ENCODE measurements around the gene SLC25A21. TPM values are rescaled to one million over a fixed set of nuclear protein-coding genes. Genes with fewer than 3 reads are reported as not detected.

SLC25A21 gene
- total and polyA plus RNA-seq, 7 donors, result 0.13 to 1.5 (median 1.1) TPM; not detected in 2

GRCh38 chr14:36784541-36784940 is 387.9 kb downstream of the SLC25A21 start:
- TF ChIP-seq EP300 (IDR thresholded peaks at IDR 0.05) (no peak), POLR2A (IDR thresholded peaks at IDR 0.05) (no peak), POLR2AphosphoS5 (IDR thresholded peaks at IDR 0.05) (no peak)
- TF ChIP-seq, protein P1, sequence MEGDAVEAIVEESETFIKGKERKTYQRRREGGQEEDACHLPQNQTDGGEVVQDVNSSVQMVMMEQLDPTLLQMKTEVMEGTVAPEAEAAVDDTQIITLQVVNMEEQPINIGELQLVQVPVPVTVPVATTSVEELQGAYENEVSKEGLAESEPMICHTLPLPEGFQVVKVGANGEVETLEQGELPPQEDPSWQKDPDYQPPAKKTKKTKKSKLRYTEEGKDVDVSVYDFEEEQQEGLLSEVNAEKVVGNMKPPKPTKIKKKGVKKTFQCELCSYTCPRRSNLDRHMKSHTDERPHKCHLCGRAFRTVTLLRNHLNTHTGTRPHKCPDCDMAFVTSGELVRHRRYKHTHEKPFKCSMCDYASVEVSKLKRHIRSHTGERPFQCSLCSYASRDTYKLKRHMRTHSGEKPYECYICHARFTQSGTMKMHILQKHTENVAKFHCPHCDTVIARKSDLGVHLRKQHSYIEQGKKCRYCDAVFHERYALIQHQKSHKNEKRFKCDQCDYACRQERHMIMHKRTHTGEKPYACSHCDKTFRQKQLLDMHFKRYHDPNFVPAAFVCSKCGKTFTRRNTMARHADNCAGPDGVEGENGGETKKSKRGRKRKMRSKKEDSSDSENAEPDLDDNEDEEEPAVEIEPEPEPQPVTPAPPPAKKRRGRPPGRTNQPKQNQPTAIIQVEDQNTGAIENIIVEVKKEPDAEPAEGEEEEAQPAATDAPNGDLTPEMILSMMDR (IDR thresholded peaks at IDR 0.05), result no peak
- no peaks in the 10 kb centered on the region for H3K36me3 ChIP-seq
- no peaks in the 10 kb centered on the region for H3K27me3 ChIP-seq
- DNase-seq, result no peak
- intact Hi-C loops (cut with DNase I), result no loop called here
- no peak overlapping the region for H3K27ac ChIP-seq
- no peaks in the 10 kb centered on the region for H3K4me1 ChIP-seq
- WGBS, 2 donors, result 91 to 92% methylated on average over 1 of the region's 1 CpG
- H3K4me3 ChIP-seq, result no peak overlapping the region
- H3K9me3 ChIP-seq, result peaks cover 0 to 4% (median 2%) of the 10 kb centered on the region in 4 donors

- no peak for DNase-seq
- H3K4me1 ChIP-seq, result no peaks in the 10 kb centered on the region
- no peak overlapping the region for H3K4me3 ChIP-seq
- H3K27ac ChIP-seq, result no peak overlapping the region
- TF ChIP-seq, protein P1 (IDR thresholded peaks at IDR 0.05), result no peak
- TF ChIP-seq POLR2A (IDR thresholded peaks at IDR 0.05) (no peak), EP300 (IDR thresholded peaks at IDR 0.05) (no peak), POLR2AphosphoS5 (IDR thresholded peaks at IDR 0.05) (no peak)
- 93 to 94% methylated on average over 2 of the region's 2 CpGs for WGBS, 2 donors
- intact Hi-C loops (cut with DNase I), result no loop called here
- H3K9me3 ChIP-seq, result peaks cover 0 to 4% (median 2%) of the 10 kb centered on the region in 4 donors
- H3K36me3 ChIP-seq, result no peaks in the 10 kb centered on the region
- H3K27me3 ChIP-seq, result no peaks in the 10 kb centered on the region
Measured at GRCh38 chr14:36781897-36782296, 390.5 kb downstream of the SLC25A21 start.

DNA sequence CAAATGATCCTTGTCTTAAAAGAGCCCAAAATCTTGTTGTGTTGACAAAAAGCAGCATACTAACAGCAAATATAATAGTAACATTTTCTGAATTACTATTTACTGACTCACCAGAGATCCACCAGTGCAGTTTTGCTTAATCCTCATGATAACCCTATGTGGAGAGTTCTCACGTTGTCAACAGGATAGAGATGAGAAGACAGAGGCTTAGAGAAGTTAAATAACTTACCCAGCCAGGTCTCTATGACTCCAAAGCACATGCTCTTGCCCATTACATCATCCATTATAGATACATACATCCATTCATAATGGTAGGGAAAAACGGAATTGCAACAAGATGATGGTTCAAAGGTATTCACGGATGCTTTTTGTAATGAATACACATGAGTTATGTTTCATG is 398.8 kb downstream of the SLC25A21 start:
- Histone ChIP-seq H3K9me3 (peaks cover 0 to 3% (median 0%) of the 10 kb centered on the region in 4 donors), H3K27ac (no peak overlapping the region), H3K4me1 (no peaks in the 10 kb centered on the region), H3K4me3 (no peak overlapping the region), H3K27me3 (no peaks in the 10 kb centered on the region), H3K36me3 (no peaks in the 10 kb centered on the region)
- 68 to 90% methylated on average over 3 of the region's 3 CpGs for WGBS, 2 donors
- intact Hi-C loops (cut with DNase I), result no loop called here
- TF ChIP-seq EP300 (IDR thresholded peaks at IDR 0.05) (no peak), POLR2AphosphoS5 (IDR thresholded peaks at IDR 0.05) (no peak), POLR2A (IDR thresholded peaks at IDR 0.05) (no peak)
- TF ChIP-seq, protein P1 (IDR thresholded peaks at IDR 0.05), result no peak
- DNase-seq, result no peak

DNA sequence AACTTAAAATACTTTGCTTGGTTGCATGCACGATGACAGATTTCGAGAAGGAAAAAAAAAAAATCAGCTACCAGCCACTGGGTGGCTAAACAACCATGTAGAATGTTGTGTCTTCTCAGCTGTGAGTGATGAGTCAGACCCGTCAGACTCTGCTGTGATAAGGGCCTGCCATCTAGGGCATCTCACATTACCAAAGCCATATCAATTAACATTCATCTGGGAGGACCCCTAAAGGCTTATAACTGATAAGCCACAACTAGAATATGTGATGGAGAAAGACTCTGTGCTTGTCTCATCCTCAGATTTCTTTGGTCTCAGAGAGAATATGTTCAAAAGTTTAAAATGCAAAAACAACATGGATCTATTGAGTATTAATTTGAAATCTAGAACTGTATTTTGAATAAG is 399.3 kb downstream of the SLC25A21 start:
- 65 to 75% methylated on average over 3 of the region's 3 CpGs for WGBS, 2 donors
- H3K9me3 ChIP-seq, result peaks cover 0 to 3% (median 0%) of the 10 kb centered on the region in 4 donors
- TF ChIP-seq POLR2A (IDR thresholded peaks at IDR 0.05) (no peak), POLR2AphosphoS5 (IDR thresholded peaks at IDR 0.05) (no peak), EP300 (IDR thresholded peaks at IDR 0.05) (no peak)
- TF ChIP-seq, protein P1 (IDR thresholded peaks at IDR 0.05), result no peak
- H3K27me3 ChIP-seq, result no peaks in the 10 kb centered on the region
- H3K36me3 ChIP-seq, result no peaks in the 10 kb centered on the region
- no peak for DNase-seq
- intact Hi-C loops (cut with DNase I), result no loop called here
- H3K27ac ChIP-seq, result no peak overlapping the region
- H3K4me1 ChIP-seq, result no peaks in the 10 kb centered on the region
- H3K4me3 ChIP-seq, result no peak overlapping the region

DNA sequence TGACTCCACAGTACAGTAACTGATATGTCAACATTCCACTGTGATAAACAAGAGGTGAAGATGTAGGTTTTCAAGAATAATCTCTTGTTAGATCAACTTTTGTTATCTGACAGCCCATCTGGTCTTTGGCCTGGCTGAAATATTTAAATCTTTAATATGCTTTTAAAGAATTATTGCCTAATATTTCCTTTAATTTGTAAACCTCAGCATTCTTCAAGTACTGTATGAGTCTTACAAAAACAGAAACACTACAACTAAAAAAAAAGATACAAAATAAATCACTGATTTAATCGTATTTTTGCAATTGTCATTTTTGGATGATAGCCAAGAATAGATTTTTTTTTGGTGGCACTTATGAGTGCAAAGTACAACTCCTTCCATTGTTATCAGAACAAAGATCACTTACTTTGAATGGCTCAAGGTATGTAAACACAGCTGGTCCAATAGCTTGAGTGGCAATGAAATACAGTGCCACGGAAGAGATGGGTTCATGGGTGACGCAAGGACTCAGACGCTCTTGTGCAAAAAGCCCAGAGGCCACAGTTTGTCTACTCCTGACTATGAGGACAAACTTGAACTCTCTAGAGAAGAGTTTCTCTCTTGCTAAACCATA is 401.3 kb downstream of the SLC25A21 start:
- no peaks in the 10 kb centered on the region for H3K36me3 ChIP-seq
- no peak for TF ChIP-seq POLR2AphosphoS5 (IDR thresholded peaks at IDR 0.05)
- TF ChIP-seq POLR2A (IDR thresholded peaks at IDR 0.05), result no peak
- no peak for TF ChIP-seq EP300 (IDR thresholded peaks at IDR 0.05)
- TF ChIP-seq, protein P1 (IDR thresholded peaks at IDR 0.05), result no peak
- 16 to 63% methylated on average over 4 of the region's 4 CpGs for WGBS, 2 donors

More for the DNA sequence above, 401.3 kb downstream of the SLC25A21 start:
- Histone ChIP-seq H3K27me3 (no peaks in the 10 kb centered on the region), H3K27ac (no peak overlapping the region), H3K4me1 (no peaks in the 10 kb centered on the region), H3K9me3 (no peaks in the 10 kb centered on the region), H3K4me3 (no peak overlapping the region)
- intact Hi-C loops (cut with DNase I), result no loop called here
- DNase-seq, result no peak
